ENCODE results near the gene AGMO.

Gene AGMO

DNA sequence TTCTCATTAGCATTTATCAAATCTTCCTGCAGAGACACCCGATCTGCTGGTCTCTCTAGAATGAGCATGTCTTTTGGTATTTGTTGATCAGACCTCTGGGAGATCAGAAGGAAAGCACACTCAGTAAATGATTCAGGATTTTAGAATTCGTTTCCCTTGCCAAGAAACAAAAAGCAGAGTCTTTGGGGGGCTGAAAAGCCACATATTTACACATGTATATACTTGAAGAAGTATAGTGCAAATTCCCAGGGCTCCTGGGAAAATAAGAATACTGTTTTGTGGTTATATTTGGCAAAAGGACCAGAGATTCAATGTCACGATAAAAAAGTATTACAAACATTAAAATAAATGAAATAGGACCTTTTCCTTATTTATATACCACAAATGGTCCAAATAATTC, 100.2 kb downstream of the AGMO start:
- TF ChIP-seq, protein P1, sequence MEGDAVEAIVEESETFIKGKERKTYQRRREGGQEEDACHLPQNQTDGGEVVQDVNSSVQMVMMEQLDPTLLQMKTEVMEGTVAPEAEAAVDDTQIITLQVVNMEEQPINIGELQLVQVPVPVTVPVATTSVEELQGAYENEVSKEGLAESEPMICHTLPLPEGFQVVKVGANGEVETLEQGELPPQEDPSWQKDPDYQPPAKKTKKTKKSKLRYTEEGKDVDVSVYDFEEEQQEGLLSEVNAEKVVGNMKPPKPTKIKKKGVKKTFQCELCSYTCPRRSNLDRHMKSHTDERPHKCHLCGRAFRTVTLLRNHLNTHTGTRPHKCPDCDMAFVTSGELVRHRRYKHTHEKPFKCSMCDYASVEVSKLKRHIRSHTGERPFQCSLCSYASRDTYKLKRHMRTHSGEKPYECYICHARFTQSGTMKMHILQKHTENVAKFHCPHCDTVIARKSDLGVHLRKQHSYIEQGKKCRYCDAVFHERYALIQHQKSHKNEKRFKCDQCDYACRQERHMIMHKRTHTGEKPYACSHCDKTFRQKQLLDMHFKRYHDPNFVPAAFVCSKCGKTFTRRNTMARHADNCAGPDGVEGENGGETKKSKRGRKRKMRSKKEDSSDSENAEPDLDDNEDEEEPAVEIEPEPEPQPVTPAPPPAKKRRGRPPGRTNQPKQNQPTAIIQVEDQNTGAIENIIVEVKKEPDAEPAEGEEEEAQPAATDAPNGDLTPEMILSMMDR (conservative IDR thresholded peaks at IDR 0.05): no peak
- no peak overlapping the region for H3K27ac ChIP-seq

DNA sequence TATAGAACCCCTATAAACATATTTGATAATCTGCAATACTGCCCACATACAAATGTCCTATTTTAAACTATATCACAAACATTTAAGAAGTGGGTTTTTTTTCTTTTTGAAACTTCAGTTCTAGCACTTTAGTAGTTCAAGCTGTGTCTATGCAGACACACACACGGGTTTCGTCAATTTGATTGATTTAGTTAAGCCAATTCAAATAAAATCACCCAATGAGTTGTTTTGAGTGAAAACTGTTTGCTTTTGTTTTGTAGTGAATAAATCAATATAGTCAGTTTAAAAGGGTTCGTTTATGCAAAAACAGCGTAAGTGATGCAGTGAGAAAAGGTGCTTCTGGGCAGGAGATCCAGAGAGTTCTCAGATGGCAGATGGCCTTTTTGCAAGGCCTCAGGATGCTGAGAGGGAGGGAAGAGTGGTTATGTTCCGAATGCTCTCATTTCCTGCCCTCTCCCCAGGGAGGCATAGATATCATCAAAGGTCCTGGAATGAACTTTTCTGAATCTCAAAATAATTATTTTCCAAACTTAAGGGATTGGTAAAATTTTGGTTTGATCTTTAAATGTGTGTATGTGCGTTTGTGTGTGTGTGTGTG, 102.7 kb downstream of the AGMO start:
- TF ChIP-seq, protein P1 (conservative IDR thresholded peaks at IDR 0.05): no peak
- no peak overlapping the region for H3K27ac ChIP-seq

DNA sequence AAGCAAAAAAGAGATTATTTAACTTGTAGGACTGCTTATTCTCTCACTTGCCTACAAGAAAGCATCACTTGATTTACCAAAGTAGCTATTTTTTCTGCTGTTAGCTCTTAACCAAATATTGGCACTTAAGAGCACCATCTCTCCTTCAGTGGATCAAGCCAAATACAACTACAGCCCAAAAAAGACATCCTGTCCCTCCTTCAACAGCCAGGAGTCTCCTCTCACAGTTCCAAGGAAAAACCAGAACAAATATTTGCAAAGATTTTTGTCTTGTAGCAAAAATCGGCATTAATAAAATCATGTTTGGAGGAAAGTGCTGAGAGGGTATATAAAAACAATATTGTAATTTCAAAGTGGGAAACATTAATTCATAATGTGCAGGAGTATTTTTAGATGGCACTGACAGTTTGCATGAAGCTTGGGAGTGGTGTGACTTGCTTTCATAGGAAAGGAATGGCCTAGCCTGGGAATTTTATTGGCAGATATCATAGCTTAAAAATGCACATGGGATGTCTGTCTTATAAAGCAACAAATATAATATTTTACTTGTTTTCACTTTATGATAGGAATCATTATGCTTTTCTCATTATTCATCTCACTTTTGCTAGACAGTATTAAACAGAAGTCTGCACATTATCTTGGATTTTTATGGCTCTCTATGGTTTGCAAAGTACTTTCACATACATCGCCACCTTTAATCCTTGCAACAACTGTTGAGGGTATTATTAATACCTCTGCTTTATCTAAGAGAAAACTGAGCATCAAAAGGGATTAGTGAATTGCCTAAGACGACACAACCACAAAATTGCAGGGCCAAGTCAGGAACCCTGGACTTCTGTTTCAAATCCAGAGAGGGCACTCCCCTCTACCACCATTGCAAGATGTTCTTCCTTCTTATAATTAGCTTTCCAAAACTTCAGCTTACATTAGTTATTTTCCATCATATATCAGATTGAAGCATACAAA, 103.5 kb downstream of the AGMO start:
- TF ChIP-seq, protein P1 (conservative IDR thresholded peaks at IDR 0.05): no peak
- no peak overlapping the region for H3K27ac ChIP-seq

DNA sequence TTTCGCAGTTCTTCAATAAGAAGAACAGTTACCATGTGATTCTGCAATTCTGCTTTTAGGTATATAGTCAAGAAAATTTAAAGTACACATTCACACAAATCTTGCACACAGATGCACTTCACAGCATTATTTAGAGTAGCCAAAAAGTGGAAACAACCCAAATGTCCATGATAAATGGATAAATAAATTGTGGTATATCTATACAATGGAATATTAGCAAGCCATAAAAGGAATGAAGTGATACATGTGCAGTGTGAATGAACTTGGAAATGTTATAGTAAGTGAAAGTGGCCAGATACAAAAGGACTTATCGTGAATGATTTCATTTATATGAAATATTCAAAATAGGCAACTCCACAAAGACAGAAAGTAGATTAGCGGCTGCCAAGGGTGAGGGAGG, 109.1 kb downstream of the AGMO start:
- no peak overlapping the region for H3K27ac ChIP-seq
- TF ChIP-seq, protein P1 (conservative IDR thresholded peaks at IDR 0.05): no peak

DNA sequence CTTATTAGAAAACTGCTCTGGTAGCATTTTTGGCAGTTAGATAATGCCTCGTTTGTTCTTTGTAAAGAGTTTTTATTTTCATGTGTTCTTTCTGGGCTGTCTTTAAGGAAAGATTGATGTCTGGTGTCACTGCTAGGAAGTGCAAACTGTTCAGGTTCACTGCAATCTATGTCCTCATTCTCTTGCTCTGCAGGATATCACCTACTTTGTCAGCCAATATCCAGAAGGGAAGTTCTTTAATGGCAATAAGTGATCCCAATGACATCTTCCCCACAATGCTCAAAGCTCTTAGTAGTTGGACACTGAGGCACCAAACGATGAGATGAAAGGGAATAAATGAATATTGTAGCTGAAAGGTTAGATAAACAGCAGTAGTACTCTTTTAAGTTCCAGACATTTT, 115.1 kb downstream of the AGMO start:
- TF ChIP-seq, protein P1 (conservative IDR thresholded peaks at IDR 0.05): no peak
- no peak overlapping the region for H3K27ac ChIP-seq

DNA sequence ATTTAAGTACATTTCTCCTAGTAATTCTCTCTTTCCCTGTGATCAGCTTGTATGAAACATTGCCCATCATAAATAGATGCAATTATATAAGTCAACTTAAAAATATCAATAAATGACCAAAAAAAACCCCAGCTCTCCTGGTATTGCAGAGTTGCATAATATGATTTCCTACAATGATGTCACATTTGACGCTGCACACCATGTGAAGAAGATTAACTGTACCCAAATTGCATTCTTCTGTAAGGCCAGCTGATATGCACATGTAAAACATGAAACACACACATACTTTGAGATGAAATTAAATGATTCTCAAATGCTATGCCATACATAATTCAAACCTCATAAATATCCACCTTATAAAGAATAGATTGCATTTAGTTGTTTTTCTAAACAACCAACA, 115.5 kb downstream of the AGMO start:
- TF ChIP-seq, protein P1 (conservative IDR thresholded peaks at IDR 0.05): no peak
- no peak overlapping the region for H3K27ac ChIP-seq

DNA sequence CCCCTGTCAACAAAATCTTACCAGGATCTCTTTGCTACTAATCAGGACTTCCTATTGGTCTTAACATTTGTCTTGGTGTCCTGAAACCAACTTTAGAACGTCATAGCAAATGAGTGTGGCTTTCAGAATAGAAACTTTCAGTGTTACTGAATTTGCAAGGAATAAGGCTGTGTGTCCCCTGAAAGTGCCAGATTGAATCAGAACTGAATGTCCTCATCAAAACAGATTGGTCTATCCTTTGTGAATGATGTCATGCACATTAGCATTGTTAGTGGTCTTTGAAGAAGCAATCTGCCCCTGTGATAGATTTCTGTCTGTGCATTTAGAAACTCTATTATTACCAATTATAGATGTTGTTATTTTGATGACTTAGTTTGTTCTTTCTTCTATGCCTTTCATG, 119.9 kb downstream of the AGMO start:
- TF ChIP-seq, protein P1 (conservative IDR thresholded peaks at IDR 0.05): no peak
- H3K27ac ChIP-seq: no peak overlapping the region

Data from VCaP (cell line).